Epithelial cell of proximal tubule (primary cell): ENCODE data around the gene RASSF6. TPM values are rescaled to one million over a fixed set of nuclear protein-coding genes. Genes with fewer than 3 reads are reported as not detected.

ENCODE experiments used
- DNase-seq: peaks from one replicate; pipeline ENCODE4 v3.0.0-alpha.2; 2011; ENCODE audit warnings: low read depth
- H3K4me3 ChIP-seq: 2 replicates; pipeline ENCODE4 v1.5.1; 2011; ENCODE audit warnings: low read depth, mild to moderate bottlenecking, low read length
- total RNA-seq: library from RNA; depleted of rRNA; stranded (reverse); fragments of >200 nt; gene quantifications from 2 replicates; pipeline ENCODE4 v1.2.3, GENCODE V29; 2015
- TF ChIP-seq, protein P1 (sequence below): conservative IDR thresholded peaks from 2 replicates; pipeline ENCODE4 v1.5.1; 2012; ENCODE audit warnings: low read depth, mild to moderate bottlenecking, low read length

The RASSF6 gene
- total RNA-seq, 1 donor from 2014 or later: 5.9 TPM

DNA sequence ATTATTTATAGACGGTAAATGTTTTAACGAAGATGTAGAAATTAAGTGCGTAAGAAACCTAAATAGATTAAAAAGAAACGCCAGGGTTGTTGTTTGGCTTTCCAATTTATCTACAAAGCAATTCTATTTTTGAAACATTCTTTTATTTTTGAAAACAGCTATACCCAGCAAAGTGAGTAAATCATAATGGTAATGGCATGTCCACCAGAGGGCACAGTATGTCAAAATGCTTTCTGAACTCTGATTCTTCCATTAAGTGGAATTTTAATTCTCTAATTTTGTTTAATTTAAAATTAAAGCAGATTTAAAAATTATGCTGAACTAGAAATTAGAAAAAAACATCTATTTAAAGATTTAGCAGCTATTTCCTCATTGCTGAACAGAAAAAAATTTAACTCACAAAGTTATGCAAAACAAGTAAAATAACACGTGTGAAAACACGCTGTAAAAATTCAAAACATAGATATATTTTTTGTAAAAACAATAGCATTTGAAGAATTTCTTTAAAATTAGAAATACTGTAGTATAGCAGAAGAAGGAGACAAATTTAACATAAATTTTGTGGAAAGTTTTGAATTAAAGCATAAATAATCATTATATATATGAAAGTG is 26.5 kb downstream of the RASSF6 start:
- TF ChIP-seq, protein P1, sequence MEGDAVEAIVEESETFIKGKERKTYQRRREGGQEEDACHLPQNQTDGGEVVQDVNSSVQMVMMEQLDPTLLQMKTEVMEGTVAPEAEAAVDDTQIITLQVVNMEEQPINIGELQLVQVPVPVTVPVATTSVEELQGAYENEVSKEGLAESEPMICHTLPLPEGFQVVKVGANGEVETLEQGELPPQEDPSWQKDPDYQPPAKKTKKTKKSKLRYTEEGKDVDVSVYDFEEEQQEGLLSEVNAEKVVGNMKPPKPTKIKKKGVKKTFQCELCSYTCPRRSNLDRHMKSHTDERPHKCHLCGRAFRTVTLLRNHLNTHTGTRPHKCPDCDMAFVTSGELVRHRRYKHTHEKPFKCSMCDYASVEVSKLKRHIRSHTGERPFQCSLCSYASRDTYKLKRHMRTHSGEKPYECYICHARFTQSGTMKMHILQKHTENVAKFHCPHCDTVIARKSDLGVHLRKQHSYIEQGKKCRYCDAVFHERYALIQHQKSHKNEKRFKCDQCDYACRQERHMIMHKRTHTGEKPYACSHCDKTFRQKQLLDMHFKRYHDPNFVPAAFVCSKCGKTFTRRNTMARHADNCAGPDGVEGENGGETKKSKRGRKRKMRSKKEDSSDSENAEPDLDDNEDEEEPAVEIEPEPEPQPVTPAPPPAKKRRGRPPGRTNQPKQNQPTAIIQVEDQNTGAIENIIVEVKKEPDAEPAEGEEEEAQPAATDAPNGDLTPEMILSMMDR: peak; percentile 65
- no peak overlapping the region for H3K4me3 ChIP-seq
- no peak for DNase-seq

DNA sequence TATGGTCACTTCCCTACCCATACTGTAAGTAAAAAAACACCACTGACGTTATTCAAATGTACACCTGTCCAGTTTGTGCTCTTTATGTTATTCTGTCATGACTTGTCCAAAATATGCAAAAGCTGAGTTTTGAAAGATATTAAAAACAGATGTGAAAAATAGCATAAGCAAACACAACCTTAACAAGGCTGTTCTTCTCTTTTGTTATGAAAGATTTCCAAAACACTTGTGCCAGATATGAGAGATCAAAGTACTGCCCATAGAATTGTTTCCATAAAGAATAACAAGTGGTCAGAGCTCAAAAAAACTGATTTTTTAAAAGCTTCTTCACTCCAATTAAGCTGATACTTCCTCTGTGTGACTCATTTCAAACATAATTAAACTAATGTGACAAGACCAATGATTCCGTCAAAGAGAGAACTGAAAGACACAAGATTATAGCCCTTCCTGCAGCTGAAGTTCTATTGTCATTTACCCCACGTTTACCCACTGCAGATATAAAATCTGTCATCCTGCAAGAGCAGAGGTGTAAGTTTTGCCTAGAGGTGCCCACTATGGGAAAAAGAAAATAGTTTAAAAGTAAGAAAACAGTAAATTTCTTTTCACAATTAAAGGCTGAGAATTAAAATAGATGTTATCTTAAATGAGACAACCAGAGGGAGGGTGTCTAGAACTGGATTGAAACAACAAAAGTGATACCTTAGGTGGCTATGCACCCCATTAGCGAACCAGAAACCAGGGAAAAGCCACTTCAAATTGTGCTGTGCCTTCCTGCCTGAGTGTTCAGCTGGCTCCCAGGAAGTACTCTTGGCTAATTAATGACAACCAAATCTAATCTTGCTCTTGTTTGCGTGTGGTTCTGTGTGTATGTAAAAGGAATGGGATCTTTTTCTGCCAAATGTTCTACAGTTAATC is 30.1 kb downstream of the RASSF6 start:
- no peak overlapping the region for H3K4me3 ChIP-seq
- no peak for DNase-seq
- TF ChIP-seq, protein P1: no peak

DNA sequence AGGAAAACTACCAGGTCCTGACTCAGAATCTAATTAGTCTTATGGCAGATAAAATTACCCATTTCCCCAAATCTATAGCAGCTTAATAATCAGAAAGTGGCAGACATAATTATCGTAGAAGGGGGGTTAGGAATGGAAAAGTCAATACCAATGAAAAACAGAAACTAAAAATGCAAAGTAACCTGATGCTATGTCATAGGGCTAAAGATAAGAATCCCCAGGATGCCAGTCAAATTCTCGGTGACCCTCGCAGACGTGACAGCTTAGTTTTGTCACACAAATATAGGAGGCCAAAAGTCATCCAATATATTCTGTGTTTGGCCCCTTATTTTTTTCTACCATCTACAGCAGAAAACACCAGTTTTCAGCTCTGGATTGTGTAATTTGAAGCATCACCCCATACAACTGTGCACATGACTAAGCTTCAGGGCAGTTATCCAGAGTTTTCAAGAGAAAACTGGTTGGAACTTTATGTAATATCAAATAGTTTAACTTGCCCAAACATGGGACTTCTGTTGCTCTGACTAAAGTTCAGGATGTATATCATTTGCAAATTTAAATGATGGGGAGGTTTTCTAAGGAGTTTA is 30.9 kb downstream of the RASSF6 start:
- no peak for DNase-seq
- H3K4me3 ChIP-seq: no peak overlapping the region
- TF ChIP-seq, protein P1: no peak

DNA sequence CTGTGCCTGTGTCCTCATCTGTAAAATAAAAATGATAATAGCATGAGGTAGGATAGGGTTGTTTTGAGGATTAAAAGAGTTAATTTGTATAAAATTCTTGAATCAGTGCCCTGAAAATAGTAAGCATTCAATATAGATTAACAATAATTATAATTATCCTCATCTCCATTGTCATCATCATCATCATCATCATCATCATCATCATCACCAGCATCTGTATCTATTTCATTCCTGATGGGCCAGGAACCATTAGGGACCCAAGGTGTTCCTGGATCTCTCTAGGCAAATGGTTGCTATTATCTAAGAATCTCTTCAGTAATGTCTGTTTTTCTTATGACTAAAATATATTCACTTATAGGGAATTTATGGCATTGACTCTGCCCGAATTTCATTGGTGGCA is 31.6 kb downstream of the RASSF6 start:
- no peak for DNase-seq
- H3K4me3 ChIP-seq: no peak overlapping the region
- TF ChIP-seq, protein P1: no peak

DNA sequence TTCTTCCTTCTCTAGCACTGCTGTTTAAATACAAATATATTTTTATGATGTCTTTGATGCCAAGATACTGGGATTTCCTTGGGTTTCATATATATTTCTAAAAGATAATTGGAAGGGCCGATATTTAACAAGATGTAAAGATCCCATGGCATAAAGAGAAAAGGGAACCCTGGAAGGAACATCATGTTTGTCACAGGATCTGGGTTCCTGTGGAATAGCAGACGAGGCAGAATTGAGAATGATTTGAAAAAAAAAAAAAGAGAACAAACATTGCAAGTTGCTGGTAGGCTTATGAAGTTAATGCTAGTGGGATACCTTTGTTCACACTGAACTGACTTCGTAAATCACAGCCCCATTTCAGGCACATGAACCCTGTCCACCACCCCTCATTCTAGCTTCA is 33.6 kb downstream of the RASSF6 start:
- H3K4me3 ChIP-seq: no peak overlapping the region
- TF ChIP-seq, protein P1: no peak
- no peak for DNase-seq

DNA sequence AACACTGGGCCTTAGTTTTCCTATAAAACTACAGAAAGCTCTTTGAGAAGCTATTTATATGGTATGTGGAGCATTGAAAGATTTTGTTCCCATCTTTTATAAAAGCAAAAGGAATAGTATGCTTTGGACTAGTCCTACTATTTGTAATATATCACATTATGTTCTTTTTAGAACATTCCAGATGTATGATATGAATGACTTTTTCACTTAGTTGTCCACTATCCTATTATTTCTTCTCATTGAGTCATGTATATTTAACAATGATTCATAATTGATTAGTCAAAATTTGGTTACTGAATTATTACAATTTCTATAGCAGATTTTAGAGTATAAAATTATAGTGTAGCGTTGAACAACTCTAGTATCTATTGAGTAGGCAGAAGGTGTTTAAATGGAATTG is 34.2 kb downstream of the RASSF6 start:
- no peak for DNase-seq
- no peak overlapping the region for H3K4me3 ChIP-seq
- TF ChIP-seq, protein P1: no peak
